ENCODE results near the gene TMEM183A.
A peak's percentile ranks its signal among the peaks of the same experiment; 100 is the strongest.
"Not testable (repeated sequence)": the region's sequence is repeated elsewhere in the genome, so short reads cannot be mapped to it uniquely, and the experiment has no call there.

The TMEM183A gene

GRCh38 chr1:202987922-202988583 lies 19.1 kb upstream of the TMEM183A start:
- DNase-seq: no peak

GRCh38 chr1:202989879-202990278 lies 17.3 kb upstream of the TMEM183A start:
- DNase-seq: no peak

GRCh38 chr1:202991112-202991511 lies 16.1 kb upstream of the TMEM183A start:
- no peak for DNase-seq

GRCh38 chr1:202994756-202995155 lies 12.4 kb upstream of the TMEM183A start:
- DNase-seq: no peak

GRCh38 chr1:202998836-202999750 lies 8.1 kb upstream of the TMEM183A start:
- peak; percentile 81 for DNase-seq

GRCh38 chr1:203000217-203000944 lies 6.8 kb upstream of the TMEM183A start:
- no peak for DNase-seq

- no peak for DNase-seq
Observed at GRCh38 chr1:203001986-203002385, 5.2 kb upstream of the TMEM183A start.

- DNase-seq: no peak
Observed at GRCh38 chr1:203002951-203003350, 4.2 kb upstream of the TMEM183A start.

GRCh38 chr1:203005395-203006142 lies 1.6 kb upstream of the TMEM183A start:
- not testable (repeated sequence) for DNase-seq

- no peak for DNase-seq
Observed at GRCh38 chr1:203009185-203009584, 2.0 kb downstream of the TMEM183A start.

- DNase-seq: no peak
Observed at GRCh38 chr1:203011582-203011981, 4.4 kb downstream of the TMEM183A start.

- no peak for DNase-seq
Observed at GRCh38 chr1:203017061-203017460, 9.9 kb downstream of the TMEM183A start.

GRCh38 chr1:203017692-203018091 lies 10.5 kb downstream of the TMEM183A start:
- no peak for DNase-seq

- not testable (repeated sequence) for DNase-seq
Observed at GRCh38 chr1:203022855-203023254, 15.7 kb downstream of the TMEM183A start.

GRCh38 chr1:203025686-203026030 lies 18.5 kb downstream of the TMEM183A start:
- DNase-seq: no peak

GRCh38 chr1:203026031-203026665 lies 19.0 kb downstream of the TMEM183A start, which contains the start of gene PPFIA4:
Gene PPFIA4 (plus strand): TSS chr1:203026491. CDS start chr1:203039009, 12,518 bp downstream.
- peak; percentile 94 for DNase-seq

GRCh38 chr1:203026666-203027663 lies 19.8 kb downstream of the TMEM183A start:
- DNase-seq: peak; percentile 43

GRCh38 chr1:203028067-203028783 lies 21.1 kb downstream of the TMEM183A start:
- peak; percentile 27 for DNase-seq

- peak; percentile 59 for DNase-seq
Observed at GRCh38 chr1:203028784-203029553, 21.8 kb downstream of the TMEM183A start.
